SU-DHL-6 (cell line): ENCODE data around the gene TRIM43B.

Source experiments
- CTCF ChIP-seq: fragments of 200-600 bp; sonication (generic); IDR thresholded peaks from one replicate; pipeline ENCODE4 v1.5.1; 2017; ENCODE audit warnings: antibody characterized with exemption, mild to moderate bottlenecking, low read length, moderate library complexity; ENCODE audit not compliant: insufficient read depth, poor library complexity, severe bottlenecking
- EZH2phosphoT487 ChIP-seq: fragments of 200-600 bp; sonication (generic), shearing (Covaris generic); conservative IDR thresholded peaks from 2 replicates; pipeline ENCODE4 v1.6.1; 2018; ENCODE audit warnings: mild to moderate bottlenecking, antibody characterized with exemption, low read length, moderate library complexity, mixed read lengths

- TF ChIP-seq CTCF (no peak), EZH2phosphoT487 (no peak)
Measured at GRCh38 chr2:95525294-95526035, 40.9 kb upstream of the TRIM43B start.
